A549 (cell line): ENCODE data around the gene CCDC50. TPM values are rescaled to one million over a fixed set of nuclear protein-coding genes. Genes with fewer than 3 reads are reported as not detected.

Experiments
- ATAC-seq, 2 experiments: fragments of 200-7000 bp in 1 of 2; fragments of >200 bp in 1 of 2; cut with Nextera tagmentation in 1 of 2; cut with Tn5 transposase in 1 of 2; 3 replicates each; pipeline versions ENCODE4 v1.8.0 to v1.9.1; 2018 to 2020; ENCODE audit warnings: mild to moderate bottlenecking in 1 of 2, moderate library complexity in 1 of 2
- CTCF ChIA-PET: fragments of 300-600 bp; sonication (Branson Sonifier 250); formaldehyde crosslinking; extraction: SDS; loops from one replicate; lab custom pipeline; 2021; ENCODE audit warnings: antibody characterized with exemption, inconsistent platforms; lab: Yijun Ruan, JAX
- POLR2A ChIA-PET: fragments of 350-600 bp; formaldehyde crosslinking; extraction: SDS; loops from one replicate; lab custom pipeline; 2021; ENCODE audit warnings: antibody characterized with exemption, inconsistent platforms; lab: Yijun Ruan, JAX
- DNase-seq, 2 experiments: peaks; one replicate each; pipeline versions ENCODE4 v3.0.0 to v3.0.0-alpha.2; 2011 to 2016; ENCODE audit warnings: low read depth in 1 of 2, low spot score in 1 of 2
- FAIRE-seq: peaks from 2 replicates; lab custom pipeline; 2011; peaks lifted over from hg19 to GRCh38; lab: Jason Lieb, UNC
- H3K27ac ChIP-seq, 2 experiments: fragments of >200 bp; sonication (Bioruptor Twin); formaldehyde crosslinking; 3 replicates each; pipeline ENCODE4 v1.5.1; 2016 to 2017
- H3K4me1 ChIP-seq: fragments of >200 bp; sonication (Bioruptor Twin); formaldehyde crosslinking; 3 replicates; pipeline ENCODE4 v1.6.1; 2016
- H3K4me2 ChIP-seq: fragments of >200 bp; sonication (Bioruptor Twin); formaldehyde crosslinking; 3 replicates; pipeline ENCODE4 v1.6.1; 2016
- H3K4me3 ChIP-seq: fragments of >200 bp; sonication (Bioruptor Twin); formaldehyde crosslinking; 3 replicates; pipeline ENCODE4 v1.5.1; 2016
- H3K9me3 ChIP-seq: fragments of >200 bp; sonication (Bioruptor Twin); formaldehyde crosslinking; 3 replicates; pipeline ENCODE4 v1.6.1; 2016
- CBX2 ChIP-seq: fragments of 200-600 bp; sonication (generic); IDR thresholded peaks from 2 replicates; pipeline ENCODE4 v1.6.1; 2016; ENCODE audit warnings: low read depth, mild to moderate bottlenecking, borderline replicate concordance
- CEBPB ChIP-seq, 2 experiments: fragments of >200 bp in 1 of 2; sonication (Bioruptor Twin) in 1 of 2; formaldehyde crosslinking in 1 of 2; IDR thresholded peaks; 2 replicates each; pipeline ENCODE4 v1.6.1; 2012 to 2016
- CHD4 ChIP-seq: fragments of 200-600 bp; sonication (generic); IDR thresholded peaks from 2 replicates; pipeline ENCODE4 v1.6.1; 2016; ENCODE audit warnings: antibody characterized with exemption, mild to moderate bottlenecking, borderline replicate concordance
- EHMT2 ChIP-seq: fragments of 200-600 bp; sonication (generic); IDR thresholded peaks from 2 replicates; pipeline ENCODE4 v1.6.1; 2016; ENCODE audit warnings: antibody characterized with exemption, low read depth, mild to moderate bottlenecking, moderate library complexity
- EP300 ChIP-seq, 2 experiments: fragments of >200 bp; sonication (Bioruptor Twin); formaldehyde crosslinking; IDR thresholded peaks; 2 replicates in 1 of 2; 3 replicates in 1 of 2; pipeline ENCODE4 v1.6.1; 2016 to 2017
- ESRRA ChIP-seq: fragments of 150-350 bp; IDR thresholded peaks from 2 replicates; pipeline ENCODE4 v1.6.1; 2014; ENCODE audit warnings: mild to moderate bottlenecking, low read length, borderline replicate concordance
- FOSB ChIP-seq: fragments of 250-450 bp; sonication (Bioruptor Pico); IDR thresholded peaks from 2 replicates; pipeline ENCODE4 v1.5.0; 2020; ENCODE audit warnings: mild to moderate bottlenecking, moderate library complexity
- FOSL2 ChIP-seq, 2 experiments: fragments of 450-650 bp in 1 of 2; fragments of >200 bp in 1 of 2; sonication (Bioruptor Twin) in 1 of 2; formaldehyde crosslinking; IDR thresholded peaks; 2 replicates each; pipeline versions ENCODE4 v1.5.0 to v1.6.1; 2016 to 2020; ENCODE audit warnings: mild to moderate bottlenecking in 1 of 2, moderate library complexity in 1 of 2
- FOXS1 ChIP-seq: fragments of 250-450 bp; sonication (Bioruptor Pico); IDR thresholded peaks from 2 replicates; pipeline ENCODE4 v1.5.0; 2020; ENCODE audit warnings: mild to moderate bottlenecking, moderate library complexity
- GATA3 ChIP-seq: IDR thresholded peaks from 2 replicates; pipeline ENCODE4 v1.6.1; 2012; ENCODE audit warnings: borderline replicate concordance
- HOXB13 ChIP-seq: fragments of 250-450 bp; sonication (Bioruptor Pico); IDR thresholded peaks from 2 replicates; pipeline ENCODE4 v1.5.0; 2020; ENCODE audit warnings: low read depth, mild to moderate bottlenecking, moderate library complexity
- HOXB5 ChIP-seq: fragments of 250-450 bp; sonication (Bioruptor Pico); IDR thresholded peaks from 2 replicates; pipeline ENCODE4 v1.5.0; 2020; ENCODE audit warnings: mild to moderate bottlenecking, moderate library complexity
- JUN ChIP-seq, 2 experiments: fragments of >200 bp; sonication (Bioruptor Twin); formaldehyde crosslinking; IDR thresholded peaks; 2 replicates in 1 of 2; 3 replicates in 1 of 2; pipeline ENCODE4 v1.6.1; 2016 to 2017
- MAFK ChIP-seq: fragments of 450-650 bp; IDR thresholded peaks from 2 replicates; pipeline ENCODE4 v1.6.1; 2014; ENCODE audit not compliant: partially characterized antibody
- MAZ ChIP-seq: fragments of 150-350 bp; IDR thresholded peaks from 2 replicates; pipeline ENCODE4 v1.6.1; 2014; ENCODE audit warnings: antibody characterized with exemption, low read depth, low read length, borderline replicate concordance
- NPAS2 ChIP-seq: fragments of 250-450 bp; sonication (Bioruptor Pico); IDR thresholded peaks from 2 replicates; pipeline ENCODE4 v1.8.0; 2022; ENCODE audit warnings: mild to moderate bottlenecking, moderate library complexity, borderline replicate concordance
- NR3C1 ChIP-seq: fragments of >200 bp; sonication (Bioruptor Twin); formaldehyde crosslinking; IDR thresholded peaks from 3 replicates; pipeline ENCODE4 v1.6.1; 2017
- PHF8 ChIP-seq: fragments of 200-600 bp; sonication (generic); IDR thresholded peaks from 2 replicates; pipeline ENCODE4 v1.6.1; 2016; ENCODE audit warnings: low read depth, mild to moderate bottlenecking, antibody characterized with exemption, moderate library complexity, borderline replicate concordance
- POLR2A ChIP-seq: IDR thresholded peaks from 2 replicates; pipeline ENCODE4 v1.6.1; 2012; ENCODE audit warnings: mild to moderate bottlenecking, low read length
- RAD21 ChIP-seq, 2 experiments: fragments of >200 bp in 1 of 2; sonication (Bioruptor Twin) in 1 of 2; formaldehyde crosslinking in 1 of 2; IDR thresholded peaks in 1 of 2; conservative IDR thresholded peaks in 1 of 2; 2 replicates in 1 of 2; 3 replicates in 1 of 2; pipeline ENCODE4 v1.6.1; 2012 to 2018; ENCODE audit warnings: inconsistent platforms in 1 of 2
- RFX5 ChIP-seq: fragments of 450-650 bp; IDR thresholded peaks from 2 replicates; pipeline ENCODE4 v1.7.1; 2014; ENCODE audit warnings: antibody characterized with exemption, mild to moderate bottlenecking, moderate library complexity
- RNF2 ChIP-seq: fragments of 200-600 bp; sonication (generic); IDR thresholded peaks from 2 replicates; pipeline ENCODE4 v1.6.1; 2016; ENCODE audit warnings: low read depth, mild to moderate bottlenecking, antibody characterized with exemption, moderate library complexity, borderline replicate concordance
- SREBF2 ChIP-seq: fragments of 450-650 bp; IDR thresholded peaks from 2 replicates; pipeline ENCODE4 v1.6.1; 2014; ENCODE audit warnings: mild to moderate bottlenecking, moderate library complexity
- TFCP2L1 ChIP-seq: fragments of 250-450 bp; sonication (Bioruptor Pico); IDR thresholded peaks from 2 replicates; pipeline ENCODE4 v1.5.0; 2021; ENCODE audit warnings: mild to moderate bottlenecking
- TP53 ChIP-seq: fragments of 250-450 bp; sonication (Bioruptor Pico); IDR thresholded peaks from 2 replicates; pipeline ENCODE4 v1.5.0; 2021; ENCODE audit warnings: mild to moderate bottlenecking, moderate library complexity
- WGBS: methylation state at CpG from one replicate; pipeline ENCODE4 v1.1.6; 2017; ENCODE audit errors: missing lambda C conversion rate; 5-methylcytosine and 5-hydroxymethylcytosine counted together
- polyA plus RNA-seq, 4 experiments: library from polyadenylated mRNA; depleted of rRNA in 3 of 4; stranded (reverse); fragments of >200 nt; fragmentation: RNase III in 1 of 4; extraction: RNeasy Plus Mini Kit Qiagen cat#74134 plus additional on column Dnase treatment in 1 of 4; gene quantifications; 2 replicates in 3 of 4; 3 replicates in 1 of 4; pipeline ENCODE4 v1.2.3, GENCODE V29; 2011 to 2017
- TF ChIP-seq, protein P1 (sequence below): fragments of 200-600 bp; sonication (generic); IDR thresholded peaks from 2 replicates; pipeline ENCODE4 v1.6.1; 2016; ENCODE audit warnings: antibody characterized with exemption, mild to moderate bottlenecking, moderate library complexity
- TF ChIP-seq, protein P2 (sequence below): fragments of 250-450 bp; sonication (Bioruptor Pico); IDR thresholded peaks from 2 replicates; pipeline ENCODE4 v1.5.0; 2021; ENCODE audit warnings: mild to moderate bottlenecking, moderate library complexity, borderline replicate concordance

The CCDC50 gene
- polyA plus RNA-seq, 2 of the 4 experiments (the other 2 are of a cell fraction) = 20.1 to 43.8 TPM

DNA sequence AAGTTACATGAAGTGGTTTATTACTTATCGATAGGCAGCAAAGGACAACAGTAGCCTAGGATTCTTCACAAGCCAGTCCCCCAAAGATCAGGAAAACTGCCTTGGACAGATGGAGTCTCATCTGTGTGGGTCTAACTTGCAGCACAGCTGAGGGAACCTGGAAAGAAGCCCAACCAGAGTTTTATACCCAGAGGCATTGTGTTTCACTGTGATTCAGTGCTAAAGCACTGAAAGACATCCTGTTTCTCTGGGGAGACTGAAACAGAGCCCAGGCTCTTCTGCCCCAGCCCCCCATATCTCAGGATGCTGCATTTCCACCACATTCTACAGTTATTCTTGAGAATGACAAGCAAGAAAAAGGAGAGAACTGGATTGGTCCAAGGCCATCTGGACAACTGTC is 83.6 kb downstream of the CCDC50 start:
- TF ChIP-seq CHD4 (no peak), CBX2 (no peak), HOXB13 (CRISPR knock-in tag) (no peak), FOSL2 (IDR thresholded peaks at IDR 0.05) (no peak), FOSL2 (CRISPR knock-in tag; IDR thresholded peaks at IDR 0.05) (no peak), RNF2 (no peak), ESRRA (no peak), TFCP2L1 (no peak), EHMT2 (no peak), GATA3 (no peak), HOXB5 (CRISPR knock-in tag) (no peak), POLR2A (no peak), JUN (IDR thresholded peaks at IDR 0.05) (no peak), TP53 (CRISPR knock-in tag) (no peak), EP300 (IDR thresholded peaks at IDR 0.05) (no peak), CEBPB (IDR thresholded peaks at IDR 0.05) (no peak), RFX5 (no peak), MAFK (no peak)
- 82% methylated on average over 1 of the region's 1 CpG for WGBS
- no peak for ATAC-seq
- no peak overlapping the region for H3K27ac ChIP-seq
- FAIRE-seq = no peak
- ChIA-PET CTCF (no interaction called here), POLR2A (no interaction called here)
- H3K4me3 ChIP-seq = no peak overlapping the region
- no peak overlapping the region for H3K4me2 ChIP-seq
- DNase-seq = no peak
- H3K9me3 ChIP-seq = no peaks in the 10 kb centered on the region
- H3K4me1 ChIP-seq = no peaks in the 10 kb centered on the region

DNA sequence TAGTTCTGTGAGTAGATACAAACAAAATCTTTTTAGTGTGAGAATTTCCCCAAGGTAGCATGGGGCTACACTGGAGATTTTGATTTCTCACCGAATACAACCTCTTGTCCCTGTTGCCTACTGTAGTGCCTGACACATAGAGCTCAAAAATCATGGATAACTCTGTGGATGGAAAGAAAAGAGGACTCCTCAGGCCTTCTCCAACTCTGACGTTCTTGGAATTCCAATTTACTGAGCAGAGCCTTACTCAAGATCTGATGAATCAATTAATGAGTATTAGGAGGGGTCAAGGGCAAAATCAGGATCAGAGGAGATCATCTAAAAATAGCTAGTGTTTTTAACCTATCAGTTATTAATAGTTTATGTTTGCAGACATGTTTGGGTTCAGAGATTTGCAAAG is 85.1 kb downstream of the CCDC50 start:
- CTCF ChIA-PET = interaction anchor here (1.6 kb wide), 1 partner anchor 1030 kb away, joined by 8 read pairs; no protein-coding TSS in a partner anchor

DNA sequence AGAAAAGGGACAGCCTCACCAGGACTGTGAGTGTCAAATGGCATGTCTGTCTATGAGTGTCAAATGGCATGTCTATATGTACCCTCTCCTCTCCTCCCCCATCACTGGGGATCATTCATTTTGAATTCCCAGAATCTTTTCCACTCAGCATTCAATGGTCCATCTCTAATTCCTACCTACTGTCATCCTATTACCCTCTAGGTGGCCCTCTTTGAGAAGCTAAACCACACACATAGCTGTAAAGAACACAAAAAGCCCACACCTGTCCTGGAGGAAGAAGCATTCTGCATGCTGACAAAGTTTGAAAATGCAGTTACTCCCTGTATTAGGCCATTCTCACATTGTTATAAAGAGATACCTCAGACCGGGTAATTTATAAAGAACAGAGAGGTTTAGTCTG is 85.5 kb downstream of the CCDC50 start:
- H3K27ac ChIP-seq = no peak overlapping the region
- H3K4me1 ChIP-seq = no peaks in the 10 kb centered on the region
- no peak overlapping the region for H3K4me3 ChIP-seq
- H3K9me3 ChIP-seq = no peaks in the 10 kb centered on the region
- ChIA-PET CTCF (interaction anchor here (0.7 to 1.6 kb wide), 2 partner anchors 79 to 1029 kb away, joined by 3 to 8 read pairs; no protein-coding TSS in a partner anchor), POLR2A (no interaction called here)
- DNase-seq = no peak
- no peak for ATAC-seq
- 92% methylated on average over 1 of the region's 1 CpG for WGBS
- no peak overlapping the region for H3K4me2 ChIP-seq
- TF ChIP-seq MAZ = no peak
- no peak for FAIRE-seq

More for the DNA sequence above, 85.1 kb downstream of the CCDC50 start:
- FAIRE-seq (no peak), ATAC-seq (no peak), DNase-seq (no peak)
- no peaks in the 10 kb centered on the region for H3K9me3 ChIP-seq
- WGBS = 10% methylated on average over 2 of the region's 2 CpGs
- no peak overlapping the region for H3K4me2 ChIP-seq
- no peaks in the 10 kb centered on the region for H3K4me1 ChIP-seq
- H3K4me3 ChIP-seq = no peak overlapping the region
- POLR2A ChIA-PET = no interaction called here
- H3K27ac ChIP-seq = no peak overlapping the region
- TF ChIP-seq EP300 (IDR thresholded peaks at IDR 0.05) (no peak), NPAS2 (CRISPR knock-in tag) (no peak), FOXS1 (no peak), PHF8 (no peak), RAD21 (conservative IDR thresholded peaks at IDR 0.05 in 1 of 2, IDR thresholded peaks at IDR 0.05 in 1 of 2) (no peak)

DNA sequence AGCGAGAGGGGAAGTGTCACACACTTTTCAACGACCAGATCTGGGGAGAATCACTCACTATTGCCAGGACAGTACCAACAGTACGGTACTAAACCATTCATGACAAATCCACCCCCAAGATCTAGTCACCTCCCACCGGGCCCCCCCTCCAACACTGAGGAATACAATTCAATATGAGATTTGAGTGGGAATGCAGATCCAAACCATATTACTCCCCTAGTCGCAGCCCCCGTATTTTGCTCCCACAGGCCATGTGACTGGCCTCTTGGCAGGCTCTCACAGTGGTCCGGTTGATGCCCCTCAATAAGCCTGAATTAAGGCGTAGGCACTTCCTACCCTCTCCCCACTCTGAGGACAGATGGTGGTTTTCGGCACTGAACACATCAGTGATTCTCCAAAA is 86.4 kb downstream of the CCDC50 start:
- ChIA-PET POLR2A (no interaction called here), CTCF (interaction anchor here (0.7 to 1.2 kb wide), 2 partner anchors 78 to 490 kb away, joined by 3 to 4 read pairs; no protein-coding TSS in a partner anchor)
- Histone ChIP-seq H3K4me1 (no peaks in the 10 kb centered on the region), H3K27ac (no peak overlapping the region), H3K4me2 (no peak overlapping the region), H3K4me3 (no peak overlapping the region), H3K9me3 (no peaks in the 10 kb centered on the region)
- no peak for DNase-seq
- ATAC-seq = no peak
- no peak for FAIRE-seq
- 78% methylated on average over 9 of the region's 9 CpGs for WGBS
- TF ChIP-seq SREBF2 (no peak), FOSB (CRISPR knock-in tag) (no peak), POLR2A (no peak), FOSL2 (IDR thresholded peaks at IDR 0.05) (no peak), FOSL2 (CRISPR knock-in tag; IDR thresholded peaks at IDR 0.05) (no peak), NR3C1 (no peak)
- TF ChIP-seq, protein P1, sequence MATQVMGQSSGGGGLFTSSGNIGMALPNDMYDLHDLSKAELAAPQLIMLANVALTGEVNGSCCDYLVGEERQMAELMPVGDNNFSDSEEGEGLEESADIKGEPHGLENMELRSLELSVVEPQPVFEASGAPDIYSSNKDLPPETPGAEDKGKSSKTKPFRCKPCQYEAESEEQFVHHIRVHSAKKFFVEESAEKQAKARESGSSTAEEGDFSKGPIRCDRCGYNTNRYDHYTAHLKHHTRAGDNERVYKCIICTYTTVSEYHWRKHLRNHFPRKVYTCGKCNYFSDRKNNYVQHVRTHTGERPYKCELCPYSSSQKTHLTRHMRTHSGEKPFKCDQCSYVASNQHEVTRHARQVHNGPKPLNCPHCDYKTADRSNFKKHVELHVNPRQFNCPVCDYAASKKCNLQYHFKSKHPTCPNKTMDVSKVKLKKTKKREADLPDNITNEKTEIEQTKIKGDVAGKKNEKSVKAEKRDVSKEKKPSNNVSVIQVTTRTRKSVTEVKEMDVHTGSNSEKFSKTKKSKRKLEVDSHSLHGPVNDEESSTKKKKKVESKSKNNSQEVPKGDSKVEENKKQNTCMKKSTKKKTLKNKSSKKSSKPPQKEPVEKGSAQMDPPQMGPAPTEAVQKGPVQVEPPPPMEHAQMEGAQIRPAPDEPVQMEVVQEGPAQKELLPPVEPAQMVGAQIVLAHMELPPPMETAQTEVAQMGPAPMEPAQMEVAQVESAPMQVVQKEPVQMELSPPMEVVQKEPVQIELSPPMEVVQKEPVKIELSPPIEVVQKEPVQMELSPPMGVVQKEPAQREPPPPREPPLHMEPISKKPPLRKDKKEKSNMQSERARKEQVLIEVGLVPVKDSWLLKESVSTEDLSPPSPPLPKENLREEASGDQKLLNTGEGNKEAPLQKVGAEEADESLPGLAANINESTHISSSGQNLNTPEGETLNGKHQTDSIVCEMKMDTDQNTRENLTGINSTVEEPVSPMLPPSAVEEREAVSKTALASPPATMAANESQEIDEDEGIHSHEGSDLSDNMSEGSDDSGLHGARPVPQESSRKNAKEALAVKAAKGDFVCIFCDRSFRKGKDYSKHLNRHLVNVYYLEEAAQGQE = no peak
- TF ChIP-seq, protein P2, sequence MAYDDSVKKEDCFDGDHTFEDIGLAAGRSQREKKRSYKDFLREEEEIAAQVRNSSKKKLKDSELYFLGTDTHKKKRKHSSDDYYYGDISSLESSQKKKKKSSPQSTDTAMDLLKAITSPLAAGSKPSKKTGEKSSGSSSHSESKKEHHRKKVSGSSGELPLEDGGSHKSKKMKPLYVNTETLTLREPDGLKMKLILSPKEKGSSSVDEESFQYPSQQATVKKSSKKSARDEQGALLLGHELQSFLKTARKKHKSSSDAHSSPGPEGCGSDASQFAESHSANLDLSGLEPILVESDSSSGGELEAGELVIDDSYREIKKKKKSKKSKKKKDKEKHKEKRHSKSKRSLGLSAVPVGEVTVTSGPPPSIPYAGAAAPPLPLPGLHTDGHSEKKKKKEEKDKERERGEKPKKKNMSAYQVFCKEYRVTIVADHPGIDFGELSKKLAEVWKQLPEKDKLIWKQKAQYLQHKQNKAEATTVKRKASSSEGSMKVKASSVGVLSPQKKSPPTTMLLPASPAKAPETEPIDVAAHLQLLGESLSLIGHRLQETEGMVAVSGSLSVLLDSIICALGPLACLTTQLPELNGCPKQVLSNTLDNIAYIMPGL = no peak
